K562 (cell line): ENCODE results near the gene DKK3. TPM values are rescaled to one million over a fixed set of nuclear protein-coding genes. Genes with fewer than 3 reads are reported as not detected.

ENCODE experiments used
- ATAC-seq: fragments of 200-7000 bp; cut with Tn5 transposase; 3 replicates; pipeline ENCODE4 v1.9.1; 2020; ENCODE audit warnings: moderate library complexity
- BruUV-seq: library from RNA; stranded (reverse); fragments of 400-500 nt; replicated peaks from 2 replicates; lab custom pipeline; 2021; lab: Mats Ljungman, UMichigan
- CTCF ChIA-PET: fragments of 300-600 bp; formaldehyde crosslinking; extraction: SDS; loops from one replicate; lab custom pipeline; 2021; ENCODE audit warnings: low intra/inter-chr PET ratio; lab: Yijun Ruan, JAX
- POLR2A ChIA-PET: fragments of 300-600, 350-650 bp; sonication (Branson Sonifier 250); formaldehyde crosslinking; extraction: SDS; loops from one replicate; lab custom pipeline; 2021; ENCODE audit warnings: antibody characterized with exemption, inconsistent platforms; lab: Yijun Ruan, JAX
- DNase-seq, 4 experiments: peaks; one replicate each; pipeline versions ENCODE4 v3.0.0 to v3.0.0-alpha.2; 2011 to 2018; ENCODE audit warnings: low spot score in 3 of 4, mixed read lengths in 3 of 4; ENCODE audit errors: extremely low read depth in 1 of 4
- FAIRE-seq: peaks from 2 replicates; lab custom pipeline; 2011; peaks lifted over from hg19 to GRCh38; lab: Jason Lieb, UNC
- H2AFZ ChIP-seq: 2 replicates; pipeline ENCODE4 v1.6.0; 2011; ENCODE audit warnings: low read depth, low read length, control low read depth, inconsistent platforms
- H3K27ac ChIP-seq: fragments of 200-600 bp; 3 replicates; pipeline ENCODE4 v1.8.0; 2011; ENCODE audit warnings: low read depth, mild to moderate bottlenecking, control low read depth, inconsistent platforms, low read length, moderate library complexity, mixed read lengths; ENCODE audit errors: extremely low read depth
- H3K27me3 ChIP-seq, 2 experiments: fragments of 300-600 bp in 1 of 2; 2 replicates in 1 of 2; 3 replicates in 1 of 2; pipeline versions ENCODE4 v1.6.0 to v1.8.0; 2011; ENCODE audit warnings: inconsistent platforms in 2 of 2, low read length in 2 of 2, mild to moderate bottlenecking in 1 of 2, mixed read lengths in 1 of 2, moderate library complexity in 1 of 2; ENCODE audit not compliant: control insufficient read depth in 2 of 2, insufficient read depth in 2 of 2
- H3K36me3 ChIP-seq: fragments of 300-600 bp; 3 replicates; pipeline ENCODE4 v1.8.0; 2011; ENCODE audit warnings: mild to moderate bottlenecking, low read length, inconsistent platforms; ENCODE audit not compliant: control insufficient read depth, insufficient read depth
- H3K4me1 ChIP-seq, 2 experiments: fragments of 200-600 bp in 1 of 2; replicated peaks in 1 of 2; 2 replicates in 1 of 2; 3 replicates in 1 of 2; pipeline versions ENCODE4 v1.5.1 to v1.8.0; 2011; ENCODE audit warnings: inconsistent platforms in 2 of 2, low read length in 2 of 2, mild to moderate bottlenecking in 1 of 2, mixed read lengths in 1 of 2, moderate library complexity in 1 of 2; ENCODE audit not compliant: control insufficient read depth in 2 of 2, insufficient read depth in 2 of 2
- H3K4me2 ChIP-seq: 2 replicates; pipeline ENCODE4 v1.6.1; 2011; ENCODE audit warnings: low read length, control low read depth, inconsistent platforms, mixed read lengths; ENCODE audit not compliant: insufficient read depth
- H3K4me3 ChIP-seq: fragments of 200-600 bp; sonication (generic), shearing (Covaris generic); 2 replicates; pipeline ENCODE4 v1.5.1; 2016; ENCODE audit warnings: control low read depth, inconsistent platforms
- H3K79me2 ChIP-seq: fragments of 200-600 bp; 3 replicates; pipeline ENCODE4 v1.8.0; 2011; ENCODE audit warnings: low read length, inconsistent platforms; ENCODE audit not compliant: control insufficient read depth, insufficient read depth
- H3K9ac ChIP-seq, 2 experiments: 2 replicates each; pipeline versions ENCODE4 v1.6.0 to v1.6.1; 2011; ENCODE audit warnings: low read depth in 2 of 2, low read length in 2 of 2, control low read depth in 1 of 2, inconsistent platforms in 1 of 2, mild to moderate bottlenecking in 1 of 2, mixed read lengths in 1 of 2; ENCODE audit not compliant: insufficient read depth in 1 of 2
- H3K9me1 ChIP-seq: one replicate; pipeline ENCODE4 v1.6.0; 2011; ENCODE audit warnings: inconsistent platforms, mild to moderate bottlenecking, low read length, moderate library complexity; ENCODE audit not compliant: control insufficient read depth, insufficient read depth
- H3K9me3 ChIP-seq: replicated peaks from 2 replicates; pipeline ENCODE4 v1.5.1; 2011; ENCODE audit warnings: low read depth, low read length, inconsistent platforms; ENCODE audit not compliant: control insufficient read depth, insufficient read depth
- H4K20me1 ChIP-seq: replicated peaks from 2 replicates; pipeline ENCODE4 v1.6.1; 2011; ENCODE audit warnings: low read length, inconsistent platforms, mixed read lengths; ENCODE audit not compliant: control insufficient read depth, insufficient read depth
- CREB3L1 ChIP-seq: fragments of 450-650 bp; IDR thresholded peaks from 2 replicates; pipeline ENCODE4 v1.6.1; 2014; ENCODE audit warnings: low read depth, mild to moderate bottlenecking, moderate library complexity, borderline replicate concordance
- FOXK1 ChIP-seq: sonication (generic); formaldehyde crosslinking; IDR thresholded peaks from 2 replicates; pipeline ENCODE4 v1.8.0; 2022; ENCODE audit warnings: missing genetic modification reagents, mild to moderate bottlenecking, borderline replicate concordance
- MAFG ChIP-seq: fragments of 450-650 bp; conservative IDR thresholded peaks from 2 replicates; pipeline ENCODE4 v1.6.1; 2016; ENCODE audit warnings: missing genetic modification characterization, missing compliant biosample characterization
- MBD2 ChIP-seq: sonication (generic); IDR thresholded peaks from 2 replicates; pipeline ENCODE4 v1.6.1; 2016; ENCODE audit warnings: low read depth, borderline replicate concordance
- TBL1XR1 ChIP-seq, 2 experiments: IDR thresholded peaks; 2 replicates each; pipeline ENCODE4 v1.6.1; 2012; ENCODE audit warnings: improper control_type of control experiment in 2 of 2, low read length in 2 of 2, mild to moderate bottlenecking in 1 of 2
- TRIM25 ChIP-seq: fragments of 450-650 bp; IDR thresholded peaks from 2 replicates; pipeline ENCODE4 v1.7.0; 2016; ENCODE audit warnings: borderline replicate concordance
- ZNF583 ChIP-seq: fragments of 250-450 bp; sonication (Bioruptor Pico); IDR thresholded peaks from 2 replicates; pipeline ENCODE4 v1.4.0; 2020
- WGBS: fragments of 100-300 bp; shearing (Covaris generic); methylation state at CpG from one replicate; pipeline ENCODE4 v1.1.6; 2016; ENCODE audit warnings: low coverage, mixed read lengths; ENCODE audit not compliant: insufficient coverage; ENCODE audit errors: missing lambda C conversion rate; 5-methylcytosine and 5-hydroxymethylcytosine counted together
- in situ Hi-C: fragments of 300-500 bp; cut with MboI; formaldehyde crosslinking; loops from 4 replicates; pipeline ENCODE4 v1.15.0; 2018; ENCODE audit warnings: inconsistent platforms, mixed read lengths
- intact Hi-C: fragments of 100-400 bp; cut with micrococcal nuclease; formaldehyde crosslinking; loops from 2 replicates; pipeline ENCODE4 v1.14.2; 2022
- polyA plus RNA-seq, 8 experiments: library from polyadenylated mRNA; depleted of rRNA in 4 of 8; stranded (reverse) in 5 of 8; unstranded in 3 of 8; fragments of >200 nt; fragmentation: Nextera tagmentation in 2 of 8; fragmentation: Illumina TruSeq in 1 of 8; extraction: Ambion mirVana in 2 of 8; extraction: Trizol in 1 of 8; gene quantifications; 2 replicates each; pipeline versions ENCODE4 v1.2.1 to v1.2.3, GENCODE V29; 2011 to 2014; ENCODE audit warnings: inconsistent platforms in 1 of 8, missing spikeins in 1 of 8
- total RNA-seq, 7 experiments: library from RNA; depleted of rRNA in 6 of 7; stranded (reverse); fragments of >200 nt in 6 of 7; fragmentation: Illumina TruSeq in 2 of 7; extraction: Trizol in 2 of 7; gene quantifications; 2 replicates each; pipeline versions ENCODE4 v1.2.1 to v1.2.3, GENCODE V29; 2011 to 2021; ENCODE audit warnings: low replicate concordance in 1 of 7

The DKK3 gene
- total and polyA plus RNA-seq, 9 of the 15 experiments (the other 6 are each of a cell fraction or from before 2014, with no cell fraction given), result 0.14 to 0.85 (median 0.38) TPM; not detected in 6

DNA sequence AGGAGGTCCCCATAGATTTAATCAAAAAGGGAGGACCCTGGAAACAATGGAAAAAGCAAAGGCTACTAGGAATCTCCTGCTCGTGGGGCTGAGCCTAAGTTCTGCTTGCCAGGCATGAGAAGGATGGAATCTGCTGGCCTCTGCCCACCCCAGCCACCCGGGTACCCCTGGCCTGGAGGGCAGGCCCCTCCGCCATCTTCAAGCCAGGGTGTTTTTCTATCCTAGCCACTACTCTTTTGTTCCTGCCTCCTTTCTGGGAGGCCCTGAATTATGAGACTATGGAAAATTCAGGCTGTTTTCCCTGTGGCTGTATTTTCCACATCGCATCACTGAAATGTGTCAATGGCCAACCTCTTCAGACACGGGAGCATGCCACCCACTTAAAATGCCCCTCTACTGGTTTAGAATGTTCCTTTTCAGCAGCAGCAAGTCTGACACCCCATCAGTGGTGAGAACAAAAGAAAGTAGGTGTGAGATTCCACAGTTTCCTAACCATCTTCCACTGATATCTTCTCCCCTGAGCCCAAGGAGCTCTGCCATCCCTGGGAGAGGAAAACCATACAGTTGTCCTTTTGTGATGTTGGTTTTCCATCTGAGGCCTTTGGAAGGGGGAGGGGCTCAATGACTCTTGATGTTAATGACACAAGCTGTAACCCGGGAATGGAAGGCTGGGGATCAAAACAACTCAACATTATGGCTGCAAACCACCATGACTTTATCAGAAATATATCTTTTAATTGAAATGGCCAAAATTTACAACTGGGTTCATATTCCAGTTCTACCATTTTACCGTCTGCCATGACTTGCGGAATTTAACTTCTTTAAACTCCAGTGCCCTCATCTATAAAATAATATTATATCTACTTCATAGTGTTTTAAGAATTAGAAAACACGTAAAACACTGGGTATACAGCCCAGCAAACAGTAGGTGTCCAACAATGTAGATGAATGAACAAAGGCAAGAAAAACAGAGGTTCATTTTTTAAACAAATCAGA, 22.2 kb downstream of the DKK3 start:
- no TSS peak for BruUV-seq
- no peak for FAIRE-seq
- intact Hi-C loops, result no loop called here

More for the DNA sequence above, 22.2 kb downstream of the DKK3 start:
- DNase-seq (no peak), ATAC-seq (no peak)
- TF ChIP-seq CREB3L1 (no peak), ZNF583 (CRISPR knock-in tag) (no peak), MBD2 (no peak), MAFG (tag) (0 out of 2 replicates have a peak, but pooled peaks have one; percentile 17), TRIM25 (no peak), FOXK1 (CRISPR knock-in tag) (no peak), TBL1XR1 (IDR thresholded peaks at IDR 0.05; ENCODE audit: low read length in 2 of 2) (no peak)
- Histone ChIP-seq H3K9ac (no peak overlapping the region), H4K20me1 (no peaks in the 10 kb centered on the region), H2AFZ (no peak overlapping the region), H3K36me3 (no peaks in the 10 kb centered on the region), H3K27me3 (peaks cover 3 to 40% of the 10 kb centered on the region in 2 experiments; a peak in 3 of 5 replicates), H3K79me2 (no peaks in the 10 kb centered on the region), H3K9me1 (no peaks in the 10 kb centered on the region), H3K27ac (no peak overlapping the region), H3K4me2 (no peak overlapping the region), H3K4me3 (no peak overlapping the region), H3K9me3 (no peaks in the 10 kb centered on the region; the same call in 1 of the 2 replicates), H3K4me1 (no peaks in the 10 kb centered on the region; a peak in 1 of 5 replicates)
- POLR2A ChIA-PET, result no interaction called here
- 26% methylated on average over 9 of the region's 9 CpGs for WGBS
- CTCF ChIA-PET, result no interaction called here
- in situ Hi-C loops, result no loop called here
